ENCODE data around the gene RAB12.

DNA sequence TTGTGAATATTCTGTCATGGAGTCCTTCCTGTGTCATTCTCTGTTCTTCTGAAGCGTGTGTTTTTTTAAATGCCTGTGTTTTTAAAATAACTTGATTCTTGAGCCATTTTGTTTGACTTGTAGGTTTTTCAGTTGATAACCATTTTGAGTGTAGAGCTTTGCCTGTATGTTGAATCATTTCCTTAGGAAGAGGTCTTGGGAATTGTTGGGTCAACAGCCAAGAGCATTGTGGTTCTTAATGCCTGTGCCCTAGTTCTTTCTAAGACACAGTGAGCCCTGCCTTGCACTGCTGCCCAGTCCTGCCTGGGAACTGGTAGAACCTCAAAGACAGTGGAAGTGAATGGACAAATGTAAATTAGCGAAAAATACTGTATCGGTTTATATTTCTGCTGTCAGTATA is 25.9 kb downstream of the RAB12 start:
- no peak for TF ChIP-seq EZH2phosphoT487 (IDR thresholded peaks at IDR 0.05; ENCODE audit: borderline replicate concordance)
- TF ChIP-seq, protein P1, sequence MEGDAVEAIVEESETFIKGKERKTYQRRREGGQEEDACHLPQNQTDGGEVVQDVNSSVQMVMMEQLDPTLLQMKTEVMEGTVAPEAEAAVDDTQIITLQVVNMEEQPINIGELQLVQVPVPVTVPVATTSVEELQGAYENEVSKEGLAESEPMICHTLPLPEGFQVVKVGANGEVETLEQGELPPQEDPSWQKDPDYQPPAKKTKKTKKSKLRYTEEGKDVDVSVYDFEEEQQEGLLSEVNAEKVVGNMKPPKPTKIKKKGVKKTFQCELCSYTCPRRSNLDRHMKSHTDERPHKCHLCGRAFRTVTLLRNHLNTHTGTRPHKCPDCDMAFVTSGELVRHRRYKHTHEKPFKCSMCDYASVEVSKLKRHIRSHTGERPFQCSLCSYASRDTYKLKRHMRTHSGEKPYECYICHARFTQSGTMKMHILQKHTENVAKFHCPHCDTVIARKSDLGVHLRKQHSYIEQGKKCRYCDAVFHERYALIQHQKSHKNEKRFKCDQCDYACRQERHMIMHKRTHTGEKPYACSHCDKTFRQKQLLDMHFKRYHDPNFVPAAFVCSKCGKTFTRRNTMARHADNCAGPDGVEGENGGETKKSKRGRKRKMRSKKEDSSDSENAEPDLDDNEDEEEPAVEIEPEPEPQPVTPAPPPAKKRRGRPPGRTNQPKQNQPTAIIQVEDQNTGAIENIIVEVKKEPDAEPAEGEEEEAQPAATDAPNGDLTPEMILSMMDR (conservative IDR thresholded peaks at IDR 0.05; ENCODE audit: low read length): no peak

Data from Loucy (cell line).